HuH-7.5 (cell line): ENCODE measurements around the gene CYP4F22.

Source experiments
- DNase-seq: peaks from one replicate; pipeline ENCODE4 v3.0.0; 2011; ENCODE audit warnings: low spot score

The CYP4F22 gene

GRCh38 chr19:15534957-15535864, 26.9 kb downstream of the CYP4F22 start:
- no peak for DNase-seq

GRCh38 chr19:15536350-15536749, 28.0 kb downstream of the CYP4F22 start:
- DNase-seq: no peak

- no peak for DNase-seq
Measured at GRCh38 chr19:15538774-15539173, 30.4 kb downstream of the CYP4F22 start.

- no peak for DNase-seq
Measured at GRCh38 chr19:15539638-15540037, 31.3 kb downstream of the CYP4F22 start.

- no peak for DNase-seq
Measured at GRCh38 chr19:15540435-15540834, 32.1 kb downstream of the CYP4F22 start.

- DNase-seq: no peak
Measured at GRCh38 chr19:15544283-15544682, 36.0 kb downstream of the CYP4F22 start.

- no peak for DNase-seq
Measured at GRCh38 chr19:15544970-15545369, 36.6 kb downstream of the CYP4F22 start.

GRCh38 chr19:15548648-15549047, 40.3 kb downstream of the CYP4F22 start:
- DNase-seq: no peak

GRCh38 chr19:15549581-15549980, 41.3 kb downstream of the CYP4F22 start:
- no peak for DNase-seq

- DNase-seq: no peak
Measured at GRCh38 chr19:15550273-15550672, 41.9 kb downstream of the CYP4F22 start.

GRCh38 chr19:15550929-15551292, 42.6 kb downstream of the CYP4F22 start:
- DNase-seq: no peak

GRCh38 chr19:15551293-15552004, 43.1 kb downstream of the CYP4F22 start:
- DNase-seq: no peak

GRCh38 chr19:15555021-15555420, 46.7 kb downstream of the CYP4F22 start:
- no peak for DNase-seq

- peak; percentile 95 for DNase-seq
Measured at GRCh38 chr19:15555759-15556633, 47.7 kb downstream of the CYP4F22 start.

- no peak for DNase-seq
Measured at GRCh38 chr19:15556634-15557181, 48.4 kb downstream of the CYP4F22 start.

- no peak for DNase-seq
Measured at GRCh38 chr19:15557223-15557622, 48.9 kb downstream of the CYP4F22 start.

- DNase-seq: no peak
Measured at GRCh38 chr19:15562145-15562544, 53.8 kb downstream of the CYP4F22 start.

GRCh38 chr19:15562861-15563260, 54.5 kb downstream of the CYP4F22 start:
- DNase-seq: no peak

GRCh38 chr19:15563325-15563794, 55.0 kb downstream of the CYP4F22 start:
- no peak for DNase-seq

- DNase-seq: no peak
Measured at GRCh38 chr19:15563931-15564330, 55.6 kb downstream of the CYP4F22 start.

- DNase-seq: no peak
Measured at GRCh38 chr19:15564534-15565168, 56.3 kb downstream of the CYP4F22 start.
